Stimulated activated naive CD8-positive, alpha-beta T cell treated with anti-CD3 and anti-CD28 coated beads, Interleukin-15, amount 100 ng/mL, for 72 hours (primary cell): ENCODE data around the gene NKRF.
"Not testable (repeated sequence)": the region's sequence is repeated elsewhere in the genome, so short reads cannot be mapped to it uniquely, and the experiment has no call there.

ENCODE experiments used
- ATAC-seq: fragments of 150-1000 bp; cut with Tn5 transposase; 2 replicates; pipeline ENCODE4 v1.10.0; 2021; ENCODE audit warnings: mild to moderate bottlenecking, moderate library complexity
- DNase-seq, 2 donors: peaks; one replicate each; pipeline ENCODE4 v3.0.0; 2021 to 2022
- H3K27ac Mint-ChIP-seq, 2 donors: one replicate each; pipeline ENCODE4 v1.8.0; 2022; ENCODE audit warnings: mild to moderate bottlenecking in 2 of 2, mixed read lengths in 2 of 2, moderate library complexity in 2 of 2
- H3K27me3 Mint-ChIP-seq: one replicate; pipeline ENCODE4 v1.8.0; 2022; ENCODE audit warnings: mixed read lengths
- H3K4me1 Mint-ChIP-seq: one replicate; pipeline ENCODE4 v1.8.0; 2022; ENCODE audit warnings: mild to moderate bottlenecking, mixed read lengths
- H3K4me3 Mint-ChIP-seq, 2 donors: one replicate each; pipeline ENCODE4 v1.8.0; 2022; ENCODE audit warnings: mild to moderate bottlenecking in 2 of 2, mixed read lengths in 2 of 2, moderate library complexity in 1 of 2
- H3K9me3 Mint-ChIP-seq, 2 donors: one replicate each; pipeline ENCODE4 v1.8.0; 2022; ENCODE audit warnings: mixed read lengths in 2 of 2

Gene NKRF

GRCh38 chrX:119606280-119607017 is at the start of gene NKRF:
Gene NKRF, minus strand, starts transcription at chrX:119606424.
- DNase-seq (peak; percentile 81 to 90), ATAC-seq (peak; percentile 89)
- Mint-ChIP-seq H3K27me3 (no peaks in the 10 kb centered on the region), H3K9me3 (no peaks in the 10 kb centered on the region), H3K4me3 (peak within 1 kb of the TSS; percentile 91 to 92), H3K4me1 (peaks cover 21% of the 10 kb centered on the region), H3K27ac (peak within 1 kb of the TSS; percentile 97)

GRCh38 chrX:119655125-119655524 is 48.9 kb upstream of the NKRF start:
- peak; percentile 91 for ATAC-seq
- Mint-ChIP-seq H3K27ac (peak overlapping the region in 1 of 2 donors; percentile 28), H3K27me3 (no peaks in the 10 kb centered on the region), H3K9me3 (no peaks in the 10 kb centered on the region), H3K4me1 (peaks cover 48% of the 10 kb centered on the region), H3K4me3 (peak overlapping the region; percentile 5 to 58)
- DNase-seq, result peak in 1 of 2 donors; percentile 56

DNA sequence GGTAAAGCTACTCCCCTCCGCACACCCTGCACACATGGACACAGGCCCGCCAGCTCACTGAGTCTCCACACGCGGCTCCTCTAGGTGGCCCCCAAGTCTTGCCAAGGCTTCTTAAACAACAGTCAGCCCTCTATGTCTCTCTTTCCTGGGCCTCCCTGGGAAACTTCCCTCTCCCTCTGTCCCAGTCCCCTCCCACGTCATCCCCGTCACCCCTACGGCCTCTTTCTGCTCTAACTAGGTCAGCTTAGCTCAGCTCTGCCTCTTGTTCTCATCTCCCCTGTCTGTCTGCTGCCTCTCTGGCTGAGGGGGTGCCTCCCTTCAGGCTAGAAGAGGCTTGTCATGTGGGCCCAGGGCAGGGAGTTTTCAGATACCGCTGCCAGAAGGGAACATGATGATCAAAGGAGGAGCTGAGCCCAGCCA is 47.9 kb upstream of the NKRF start:
- peak overlapping the region; percentile 54 to 94 for H3K27ac Mint-ChIP-seq
- no peaks in the 10 kb centered on the region for H3K27me3 Mint-ChIP-seq
- no peaks in the 10 kb centered on the region for H3K9me3 Mint-ChIP-seq
- H3K4me1 Mint-ChIP-seq, result peaks cover 48% of the 10 kb centered on the region
- no peak for DNase-seq
- H3K4me3 Mint-ChIP-seq, result no peak overlapping the region
- ATAC-seq, result peak; percentile 56

DNA sequence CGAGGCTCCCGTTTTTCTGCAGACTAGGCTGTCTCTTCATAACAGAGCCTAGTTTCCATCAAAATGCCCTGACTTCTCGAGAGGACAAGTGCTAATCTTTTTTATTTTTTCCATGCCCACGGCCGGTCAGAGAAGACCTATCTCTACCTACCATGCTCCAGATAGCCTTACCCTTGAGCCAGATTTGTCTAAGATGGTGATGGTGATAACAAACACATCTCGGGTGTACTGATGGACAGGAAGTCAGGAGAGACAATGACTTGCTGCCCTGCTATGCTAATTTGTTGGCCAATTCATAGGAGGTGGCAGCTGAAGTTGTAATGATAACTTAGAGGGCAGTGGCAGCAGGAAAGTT is 42.2 kb upstream of the NKRF start:
- DNase-seq, result no peak
- peak; percentile 2 for ATAC-seq
- H3K4me3 Mint-ChIP-seq, result peak overlapping the region in 1 of 2 donors; percentile 51
- peaks cover 0 to 4% of the 10 kb centered on the region in 2 donors for H3K9me3 Mint-ChIP-seq
- H3K27ac Mint-ChIP-seq, result peak overlapping the region; percentile 89 to 92
- H3K27me3 Mint-ChIP-seq, result no peaks in the 10 kb centered on the region
- H3K4me1 Mint-ChIP-seq, result peaks cover 58% of the 10 kb centered on the region

GRCh38 chrX:119647552-119648420 is 41.6 kb upstream of the NKRF start:
- ATAC-seq, result peak; percentile 99
- DNase-seq, result peak; percentile 66 to 88
- Mint-ChIP-seq H3K4me3 (peak overlapping the region; percentile 66 to 67), H3K9me3 (peaks cover 0 to 4% of the 10 kb centered on the region in 2 donors), H3K27me3 (no peaks in the 10 kb centered on the region), H3K27ac (peak overlapping the region; percentile 96 to 97), H3K4me1 (peaks cover 53% of the 10 kb centered on the region)

DNA sequence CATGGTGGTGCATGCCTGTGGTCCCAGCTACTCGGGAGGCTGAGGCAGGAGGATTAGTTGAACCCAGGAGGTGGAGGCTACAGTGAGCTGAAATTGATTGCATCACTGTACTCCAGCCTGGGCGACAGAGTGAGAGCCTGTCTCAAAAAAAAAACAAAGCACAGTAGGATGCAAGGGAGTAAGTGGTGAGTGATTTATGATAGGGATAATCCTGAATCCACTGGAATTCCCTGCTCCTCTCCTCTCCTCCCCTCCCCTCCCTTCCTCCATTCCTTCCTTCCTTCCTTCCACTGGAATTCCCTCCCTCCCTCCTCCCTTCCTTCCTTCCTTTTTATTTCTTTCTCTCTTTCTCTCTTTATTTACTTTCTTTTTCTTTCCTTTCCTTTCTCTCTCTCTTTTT is 40.9 kb upstream of the NKRF start:
- H3K4me3 Mint-ChIP-seq, result peak overlapping the region; percentile 66 to 67
- peaks cover 0 to 4% of the 10 kb centered on the region in 2 donors for H3K9me3 Mint-ChIP-seq
- H3K4me1 Mint-ChIP-seq, result peaks cover 53% of the 10 kb centered on the region
- no peaks in the 10 kb centered on the region for H3K27me3 Mint-ChIP-seq
- DNase-seq (no peak), ATAC-seq (no peak)
- peak overlapping the region; percentile 96 to 97 for H3K27ac Mint-ChIP-seq

DNA sequence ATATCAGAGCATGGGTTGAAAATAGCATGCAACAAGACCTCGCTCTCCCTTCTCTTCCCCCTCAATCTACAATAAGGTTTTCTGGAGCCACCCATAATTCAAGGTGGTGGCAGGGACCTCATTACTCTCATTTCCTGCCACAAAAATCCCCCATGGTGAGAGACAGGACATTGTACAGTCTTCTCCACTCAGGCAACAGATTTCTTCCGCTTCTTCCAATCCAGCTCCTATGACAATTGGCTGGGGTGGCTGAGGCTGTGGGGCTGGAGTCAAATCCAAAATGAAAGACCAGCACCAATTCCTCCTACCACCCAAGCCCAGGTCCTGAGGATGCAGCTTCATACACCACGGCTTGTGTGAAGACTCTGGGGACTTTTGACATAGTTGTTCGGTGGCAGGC is 40.3 kb upstream of the NKRF start:
- Mint-ChIP-seq H3K9me3 (peaks cover 0 to 4% of the 10 kb centered on the region in 2 donors), H3K27me3 (no peaks in the 10 kb centered on the region), H3K27ac (peak overlapping the region; percentile 63 to 96), H3K4me1 (peaks cover 59% of the 10 kb centered on the region), H3K4me3 (peak overlapping the region; percentile 36 to 44)
- ATAC-seq (no peak), DNase-seq (peak; percentile 13 to 20)

- no peak for DNase-seq
- no peak for ATAC-seq
- H3K27ac Mint-ChIP-seq, result no peak overlapping the region
- no peak overlapping the region for H3K4me3 Mint-ChIP-seq
- H3K9me3 Mint-ChIP-seq, result peaks cover 0 to 4% of the 10 kb centered on the region in 2 donors
- H3K4me1 Mint-ChIP-seq, result peaks cover 52% of the 10 kb centered on the region
- H3K27me3 Mint-ChIP-seq, result no peaks in the 10 kb centered on the region
These were observed 37.5 kb upstream of the NKRF start for GRCh38 chrX:119643696-119644095.

- no peak overlapping the region for H3K4me3 Mint-ChIP-seq
- no peak for ATAC-seq
- H3K27me3 Mint-ChIP-seq, result no peaks in the 10 kb centered on the region
- H3K4me1 Mint-ChIP-seq, result peaks cover 49% of the 10 kb centered on the region
- peak overlapping the region; percentile 50 to 85 for H3K27ac Mint-ChIP-seq
- DNase-seq, result no peak
- H3K9me3 Mint-ChIP-seq, result no peaks in the 10 kb centered on the region
These were observed 34.5 kb upstream of the NKRF start for GRCh38 chrX:119640731-119641170.

DNA sequence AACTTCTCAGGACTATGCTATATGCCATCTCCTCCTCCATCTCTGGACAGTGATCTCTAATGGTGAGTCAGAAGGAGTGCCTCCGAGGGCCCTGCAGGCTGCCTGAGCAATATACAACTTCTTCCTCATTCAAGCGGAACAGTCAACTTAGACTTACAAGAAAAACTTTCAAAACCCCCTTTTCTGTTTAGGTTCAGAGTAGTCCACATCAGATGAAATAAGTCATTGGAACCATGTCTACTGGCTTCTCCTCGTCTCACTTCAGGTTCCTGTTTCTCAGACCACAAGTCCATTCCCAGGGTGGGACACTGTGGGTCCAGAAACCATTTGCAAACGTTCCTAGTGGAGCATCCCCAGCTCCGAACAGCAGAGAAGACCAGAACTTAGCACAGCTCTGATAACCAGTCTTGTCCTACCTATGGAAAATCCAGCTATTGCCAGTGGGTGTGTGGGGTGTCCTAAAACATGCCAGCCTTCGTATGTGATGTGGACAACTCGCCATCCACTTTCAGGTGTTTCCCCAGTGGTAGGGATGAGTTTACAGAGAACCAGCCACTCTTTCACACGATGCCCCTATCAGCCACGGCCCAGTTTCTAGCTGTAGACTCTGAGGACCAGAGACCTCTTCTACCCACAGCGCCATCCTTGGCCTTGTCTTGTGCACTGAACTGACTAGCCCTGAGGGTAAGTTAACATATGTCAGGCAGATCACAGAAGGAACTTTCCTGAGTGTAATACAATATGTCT is 32.7 kb upstream of the NKRF start:
- H3K27ac Mint-ChIP-seq, result no peak overlapping the region
- H3K9me3 Mint-ChIP-seq, result no peaks in the 10 kb centered on the region
- DNase-seq (no peak), ATAC-seq (no peak)
- peaks cover 57% of the 10 kb centered on the region for H3K4me1 Mint-ChIP-seq
- no peaks in the 10 kb centered on the region for H3K27me3 Mint-ChIP-seq
- no peak overlapping the region for H3K4me3 Mint-ChIP-seq

- ATAC-seq, H3K27ac Mint-ChIP-seq, H3K27me3 Mint-ChIP-seq, DNase-seq, H3K4me3 Mint-ChIP-seq, H3K9me3 Mint-ChIP-seq: not testable (repeated sequence)
- H3K4me1 Mint-ChIP-seq, result peaks cover 63% of the 10 kb centered on the region
These were observed 31.2 kb upstream of the NKRF start for GRCh38 chrX:119637421-119637820.

GRCh38 chrX:119636419-119636818 is 30.2 kb upstream of the NKRF start:
- H3K4me3 Mint-ChIP-seq, result no peak overlapping the region
- H3K9me3 Mint-ChIP-seq, result no peaks in the 10 kb centered on the region
- ATAC-seq (no peak), DNase-seq (no peak)
- H3K27ac Mint-ChIP-seq, result peak overlapping the region in 1 of 2 donors; percentile 39
- no peaks in the 10 kb centered on the region for H3K27me3 Mint-ChIP-seq
- peaks cover 57% of the 10 kb centered on the region for H3K4me1 Mint-ChIP-seq

- ATAC-seq, result no peak
- Mint-ChIP-seq H3K4me3 (no peak overlapping the region), H3K4me1 (peaks cover 53% of the 10 kb centered on the region), H3K9me3 (no peaks in the 10 kb centered on the region), H3K27ac (peak overlapping the region; percentile 83 to 95), H3K27me3 (no peaks in the 10 kb centered on the region)
- no peak for DNase-seq
These were observed 29.6 kb upstream of the NKRF start for GRCh38 chrX:119635799-119636198.

- Mint-ChIP-seq H3K4me1 (peaks cover 53% of the 10 kb centered on the region), H3K27ac (peak overlapping the region; percentile 76 to 95), H3K27me3 (no peaks in the 10 kb centered on the region), H3K9me3 (no peaks in the 10 kb centered on the region), H3K4me3 (no peak overlapping the region)
- DNase-seq (no peak), ATAC-seq (no peak)
These were observed 29.0 kb upstream of the NKRF start for GRCh38 chrX:119635179-119635578.

GRCh38 chrX:119625843-119626242 is 19.6 kb upstream of the NKRF start:
- ATAC-seq (no peak), DNase-seq (no peak)
- Mint-ChIP-seq H3K4me3 (no peak overlapping the region), H3K27me3 (no peaks in the 10 kb centered on the region), H3K4me1 (no peaks in the 10 kb centered on the region), H3K9me3 (no peaks in the 10 kb centered on the region), H3K27ac (no peak overlapping the region)
